A673 (cell line): Measurements from ENCODE around the gene PCBP4.

Source experiments
- EZH2 ChIP-seq: fragments of 200-600 bp; sonication (generic); IDR thresholded peaks from 2 replicates; pipeline ENCODE4 v1.6.1; 2017; ENCODE audit warnings: borderline replicate concordance, low read depth, mild to moderate bottlenecking, mixed read lengths, antibody characterized with exemption, low read length; ENCODE audit not compliant: poor library complexity, severe bottlenecking
- TF ChIP-seq, protein P1 (sequence below): fragments of 300-800, 200-600 bp; sonication (generic); conservative IDR thresholded peaks from 2 replicates; pipeline ENCODE4 v1.5.1; 2017; ENCODE audit warnings: low read depth, mild to moderate bottlenecking, antibody characterized with exemption, low read length, moderate library complexity, mixed read lengths

DNA sequence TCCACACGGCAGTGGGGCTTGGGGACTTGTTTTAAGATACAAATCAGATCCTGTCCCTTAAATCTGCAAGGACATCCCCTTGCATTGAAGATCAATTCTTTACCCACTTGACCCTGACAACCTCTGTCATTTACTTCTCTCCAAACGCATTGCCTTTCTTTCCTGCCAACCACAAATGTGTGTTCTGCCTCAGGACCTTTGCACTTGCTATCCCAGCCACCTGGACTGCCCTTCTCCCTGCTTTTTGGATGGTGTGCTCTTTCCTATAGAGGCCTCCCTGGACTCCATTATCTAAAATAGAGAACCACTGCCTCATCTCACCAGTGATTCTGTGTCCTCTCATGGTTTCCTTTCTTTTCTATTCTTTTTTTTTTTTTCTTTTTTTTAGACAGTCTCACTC is 29.9 kb upstream of the PCBP4 start:
- TF ChIP-seq, protein P1, sequence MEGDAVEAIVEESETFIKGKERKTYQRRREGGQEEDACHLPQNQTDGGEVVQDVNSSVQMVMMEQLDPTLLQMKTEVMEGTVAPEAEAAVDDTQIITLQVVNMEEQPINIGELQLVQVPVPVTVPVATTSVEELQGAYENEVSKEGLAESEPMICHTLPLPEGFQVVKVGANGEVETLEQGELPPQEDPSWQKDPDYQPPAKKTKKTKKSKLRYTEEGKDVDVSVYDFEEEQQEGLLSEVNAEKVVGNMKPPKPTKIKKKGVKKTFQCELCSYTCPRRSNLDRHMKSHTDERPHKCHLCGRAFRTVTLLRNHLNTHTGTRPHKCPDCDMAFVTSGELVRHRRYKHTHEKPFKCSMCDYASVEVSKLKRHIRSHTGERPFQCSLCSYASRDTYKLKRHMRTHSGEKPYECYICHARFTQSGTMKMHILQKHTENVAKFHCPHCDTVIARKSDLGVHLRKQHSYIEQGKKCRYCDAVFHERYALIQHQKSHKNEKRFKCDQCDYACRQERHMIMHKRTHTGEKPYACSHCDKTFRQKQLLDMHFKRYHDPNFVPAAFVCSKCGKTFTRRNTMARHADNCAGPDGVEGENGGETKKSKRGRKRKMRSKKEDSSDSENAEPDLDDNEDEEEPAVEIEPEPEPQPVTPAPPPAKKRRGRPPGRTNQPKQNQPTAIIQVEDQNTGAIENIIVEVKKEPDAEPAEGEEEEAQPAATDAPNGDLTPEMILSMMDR = no peak
- TF ChIP-seq EZH2 = no peak
